HG03354 (cell line): ENCODE measurements around the gene SLC30A10.
"Not testable (repeated sequence)": the region's sequence is repeated elsewhere in the genome, so short reads cannot be mapped to it uniquely, and the experiment has no call there.

Experiments
- ATAC-seq: cut with Tn5 transposase; IDR thresholded peaks from one replicate; pipeline ENCODE4 v1.9.1; 2021; ENCODE audit warnings: mild to moderate bottlenecking; ENCODE audit not compliant: unreplicated experiment, poor library complexity, severe bottlenecking

SLC30A10 gene

DNA sequence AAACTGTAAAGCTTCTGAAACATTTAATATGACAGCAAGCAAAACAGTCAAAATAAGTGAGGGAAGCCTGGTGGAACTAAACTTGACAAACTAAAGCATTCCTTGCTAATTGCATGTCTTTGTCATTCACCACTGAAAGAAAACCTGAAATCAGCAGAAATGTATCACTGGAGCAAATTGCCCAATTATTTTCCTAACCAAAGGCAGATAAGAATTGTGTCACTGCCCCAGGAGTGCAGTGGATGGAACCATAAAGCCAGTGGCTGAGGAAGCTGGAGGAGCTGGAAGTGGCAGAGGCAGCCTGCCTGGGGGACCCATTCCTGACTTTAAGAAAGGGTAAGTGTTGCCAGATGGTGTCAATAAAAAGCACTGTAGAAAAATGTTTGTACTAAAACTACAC lies 2.7 kb upstream of the SLC30A10 start:
- ATAC-seq, result no peak

DNA sequence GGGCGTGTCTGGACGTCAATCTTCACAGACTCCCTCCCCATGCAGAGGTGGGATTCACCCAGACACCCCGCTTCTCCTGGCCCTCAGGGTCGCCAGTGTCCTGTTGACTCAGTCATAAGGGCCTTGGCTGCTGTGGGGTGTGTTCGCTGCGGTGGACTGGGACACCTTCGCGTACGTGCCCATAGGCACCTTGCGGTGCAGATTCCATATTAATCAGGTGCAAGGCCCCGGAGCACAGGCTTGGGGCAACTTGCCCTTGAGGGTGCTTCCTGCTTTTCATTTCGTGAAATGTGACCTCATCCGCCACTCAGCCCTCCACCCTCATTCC lies 398 bp upstream of the SLC30A10 start:
- ATAC-seq, result no peak

DNA sequence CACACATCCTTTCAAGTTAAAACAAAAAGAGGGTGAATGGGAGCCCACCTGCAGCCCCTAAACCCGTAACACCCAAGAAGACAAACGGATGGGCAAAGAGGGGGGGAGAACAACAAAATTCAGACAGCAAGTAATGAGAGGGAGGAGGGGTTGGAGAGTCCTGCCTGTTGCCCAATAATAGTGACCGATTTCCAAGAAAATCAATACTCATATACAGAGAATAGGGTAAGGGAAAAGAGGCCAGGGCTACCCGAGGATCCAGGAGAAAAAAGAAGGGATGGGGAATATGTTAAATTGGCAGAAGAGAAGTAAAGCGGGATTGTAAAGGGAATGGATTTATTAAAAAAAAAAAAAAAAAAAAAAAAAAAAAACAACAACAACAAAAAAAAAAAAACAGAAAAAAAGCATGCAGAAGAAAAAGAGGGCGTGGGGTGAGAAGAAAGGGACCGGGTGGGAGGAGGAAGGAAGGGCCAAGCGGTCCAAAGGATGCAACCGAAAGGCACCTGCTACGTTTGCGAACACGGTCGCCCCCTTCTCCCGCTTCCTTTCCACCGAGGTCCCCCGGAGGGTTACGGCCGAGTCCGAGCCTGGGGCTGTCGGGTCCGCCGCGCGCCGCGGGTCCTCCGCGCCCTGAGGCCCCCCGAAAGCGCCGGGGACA lies 930 bp downstream of the SLC30A10 start:
- ATAC-seq, result peak; percentile 19

DNA sequence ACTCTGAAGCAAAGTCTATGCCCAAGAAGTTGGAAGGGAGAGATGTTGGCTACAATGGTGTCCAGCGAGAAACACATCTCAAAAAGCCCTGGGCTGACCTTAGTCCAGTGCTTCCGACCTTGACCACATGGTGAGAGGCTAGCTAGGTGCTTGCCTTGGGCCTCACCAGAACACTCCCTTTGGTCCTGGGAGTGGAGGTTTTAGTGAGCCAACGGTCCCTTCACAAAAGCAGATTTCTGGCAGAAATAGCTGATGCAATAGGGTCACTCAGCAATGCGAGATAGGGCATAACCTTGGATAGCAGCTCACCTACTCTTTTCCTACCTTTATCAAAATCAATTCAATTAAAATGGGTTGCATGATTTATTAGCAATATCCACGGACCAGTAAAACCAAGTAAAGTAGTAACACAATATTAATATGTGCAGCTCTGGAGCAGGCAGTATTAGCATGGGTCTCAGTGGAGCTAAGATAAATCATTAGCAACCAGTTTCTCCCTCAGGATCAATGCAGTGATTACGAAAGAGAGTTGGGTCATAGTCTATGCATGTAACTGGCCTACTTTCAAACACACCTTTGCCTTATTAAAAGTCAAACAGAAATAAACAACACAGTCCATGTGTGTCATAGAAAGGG lies 1.9 kb downstream of the SLC30A10 start:
- no peak for ATAC-seq

DNA sequence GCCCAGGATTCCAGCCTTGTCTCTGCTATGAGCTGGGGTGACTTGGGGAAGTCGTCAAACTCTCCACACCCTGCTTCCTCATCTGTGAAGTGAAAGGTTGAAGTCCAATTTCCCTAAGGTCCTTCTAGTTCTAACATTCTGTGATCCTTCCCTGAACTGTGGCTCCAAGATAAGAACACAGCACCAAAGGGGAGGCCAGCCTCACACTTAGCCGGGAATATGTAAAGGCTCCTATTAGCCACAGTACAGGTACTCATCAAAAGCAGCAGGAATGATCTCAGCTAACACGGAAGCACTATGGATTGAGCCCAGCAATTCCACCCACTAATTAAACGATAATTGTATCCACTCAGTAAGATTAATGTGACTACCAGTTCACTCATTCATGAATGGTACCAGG lies 4.0 kb downstream of the SLC30A10 start:
- ATAC-seq, result no peak

DNA sequence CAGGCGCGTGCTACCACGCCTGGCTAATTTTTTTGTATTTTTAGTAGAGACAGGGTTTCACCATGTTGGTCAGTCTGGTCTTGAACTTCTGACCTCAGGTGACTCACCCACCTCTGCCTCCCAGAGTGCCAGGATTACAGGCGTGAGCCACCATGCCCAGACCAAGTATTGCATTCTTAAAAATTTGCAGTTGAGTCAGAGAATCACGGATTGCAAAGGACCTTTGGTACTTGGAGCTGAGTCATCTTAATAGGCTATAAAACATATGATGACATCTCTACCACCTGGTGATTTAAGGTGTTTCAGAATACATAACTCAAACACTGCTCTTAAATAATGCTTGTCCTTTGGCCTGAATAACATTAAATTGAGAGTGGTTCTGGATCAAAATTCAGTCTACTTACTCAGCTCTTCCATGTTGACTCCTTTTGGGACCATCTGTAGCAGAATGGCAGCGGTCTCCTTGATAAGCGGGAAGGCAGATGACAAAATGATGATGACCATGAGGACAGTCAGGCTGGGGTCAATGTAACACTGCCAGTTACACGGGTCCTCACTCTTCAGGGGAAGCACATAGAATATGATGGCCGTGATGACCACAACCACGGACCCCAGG lies 10.4 kb downstream of the SLC30A10 start:
- ATAC-seq, result no peak

DNA sequence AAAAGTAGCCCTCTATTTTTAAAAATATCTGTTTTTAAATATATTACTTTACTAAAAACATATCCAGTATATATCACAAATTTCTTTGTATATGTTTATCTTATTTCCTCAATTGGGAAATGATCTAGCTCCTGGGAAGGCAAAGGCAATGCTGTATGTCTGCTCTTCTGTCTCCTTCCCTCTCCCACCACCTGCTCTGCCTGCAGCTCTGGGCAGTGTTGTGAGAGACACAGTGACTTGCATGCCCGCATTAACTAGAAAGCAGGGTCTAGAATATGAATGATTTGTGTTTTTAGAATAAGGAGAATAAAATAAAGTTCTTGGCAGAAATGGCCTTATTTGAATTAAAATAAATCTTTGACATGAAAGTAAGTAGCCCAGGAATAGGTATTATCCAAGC lies 11.1 kb downstream of the SLC30A10 start:
- no peak for ATAC-seq

DNA sequence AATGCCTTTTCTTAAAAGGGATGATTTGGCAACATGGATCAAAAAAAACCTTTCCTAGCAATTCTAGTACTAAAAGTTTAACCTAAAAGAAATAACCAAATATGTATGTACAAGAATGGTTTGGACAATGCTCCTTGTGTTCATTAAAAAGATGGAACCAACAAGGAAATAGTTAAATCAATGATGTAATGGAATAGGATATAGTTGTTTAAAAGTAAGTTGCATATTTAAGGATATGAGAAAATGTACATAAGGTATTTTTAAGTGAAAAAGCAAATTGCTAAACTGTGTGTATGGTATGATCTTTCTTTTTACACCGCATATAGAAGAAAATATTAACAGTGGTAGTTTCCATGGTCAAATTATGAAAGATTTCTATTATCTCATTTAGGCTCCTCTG lies 12.1 kb downstream of the SLC30A10 start:
- no peak for ATAC-seq

DNA sequence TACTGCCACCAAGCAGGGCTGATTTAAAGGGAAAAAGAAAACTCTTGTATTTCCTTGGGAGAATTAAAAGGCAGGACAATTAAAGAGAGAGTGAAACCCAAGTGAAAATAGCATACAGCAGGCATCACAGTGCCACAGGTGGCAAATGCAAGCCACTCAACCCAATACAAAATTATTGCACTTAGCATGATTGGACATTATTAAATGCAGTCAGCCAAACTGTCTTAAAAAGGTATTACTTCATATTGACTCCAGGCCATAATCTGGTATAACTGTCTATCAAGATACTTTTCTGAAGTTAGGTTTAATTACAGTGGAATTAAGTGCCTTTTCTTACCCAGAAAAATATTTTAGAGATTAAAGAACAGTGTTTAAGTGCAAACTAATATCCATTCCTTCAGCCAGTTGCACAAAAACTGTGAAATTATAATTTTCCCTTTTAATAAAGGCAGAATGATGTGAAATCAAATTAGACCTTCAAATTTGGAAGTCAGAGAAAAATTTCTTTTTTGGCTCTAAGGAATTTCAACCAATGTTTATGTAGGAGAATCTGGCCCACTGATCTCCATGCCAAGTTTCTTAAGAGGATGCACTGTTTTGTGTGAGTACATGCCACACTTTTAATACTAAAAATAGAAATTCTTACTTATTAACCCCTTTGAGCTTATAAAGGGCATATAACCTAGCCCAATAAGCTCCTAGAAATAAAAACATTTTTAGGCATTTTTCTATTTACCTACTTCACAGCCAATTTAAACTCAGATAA lies 15.2 kb downstream of the SLC30A10 start:
- ATAC-seq, result no peak

DNA sequence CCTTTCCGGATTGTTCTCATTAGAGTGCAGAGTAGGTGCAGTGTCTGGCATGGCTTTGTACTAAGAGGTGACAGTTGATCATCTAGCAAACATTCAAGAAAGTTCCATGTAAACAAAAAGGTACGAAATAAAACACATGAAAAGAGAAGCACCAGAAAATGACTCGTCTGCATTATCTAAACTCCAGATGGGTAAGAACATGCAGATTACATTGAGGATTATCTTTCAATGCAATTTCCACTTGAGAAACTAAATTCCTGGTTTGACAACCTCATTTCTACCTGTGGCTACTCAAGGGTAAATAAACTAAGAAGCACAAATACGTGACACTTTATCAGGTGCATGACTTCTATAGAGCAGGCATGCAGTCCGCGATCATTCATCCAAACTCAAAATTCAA lies 17.6 kb downstream of the SLC30A10 start:
- no peak for ATAC-seq

DNA sequence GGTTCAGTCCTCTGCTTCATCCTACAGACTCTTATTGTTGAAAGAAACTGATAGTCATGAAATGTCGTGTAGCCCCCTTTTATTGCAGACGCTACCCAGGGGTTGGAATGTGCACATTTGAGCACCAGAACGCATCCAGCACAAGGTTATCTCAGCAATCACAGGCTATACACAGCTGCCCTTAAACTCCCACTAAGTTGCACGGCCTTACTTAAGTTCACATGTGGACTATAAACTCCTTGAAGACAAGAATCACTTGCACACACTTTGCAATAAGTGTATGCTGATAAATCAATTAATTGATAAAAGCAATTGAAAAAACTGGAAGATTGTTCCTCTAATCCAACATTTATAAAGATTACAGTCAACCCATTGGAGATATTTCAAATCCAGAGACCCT lies 18.9 kb downstream of the SLC30A10 start:
- no peak for ATAC-seq

DNA sequence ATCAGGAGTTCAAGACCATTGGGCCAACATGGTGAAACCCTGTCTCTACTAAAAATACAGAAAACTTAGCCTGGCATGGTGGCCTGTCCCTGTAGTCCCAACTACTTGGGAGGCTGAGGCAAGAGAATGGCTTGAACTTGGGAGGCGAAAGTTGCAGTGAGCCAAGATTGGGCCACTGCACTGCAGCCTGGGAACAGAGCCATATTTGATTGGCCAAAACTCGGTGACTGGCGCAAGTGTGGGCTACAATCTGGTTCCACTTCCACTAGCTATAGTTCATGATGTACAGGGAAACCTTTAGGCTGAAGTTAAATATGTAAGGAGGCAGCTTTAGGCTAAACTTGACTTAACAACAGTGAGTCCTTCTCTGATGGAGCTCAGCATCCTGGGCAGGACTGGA lies 20.2 kb downstream of the SLC30A10 start:
- no peak for ATAC-seq

DNA sequence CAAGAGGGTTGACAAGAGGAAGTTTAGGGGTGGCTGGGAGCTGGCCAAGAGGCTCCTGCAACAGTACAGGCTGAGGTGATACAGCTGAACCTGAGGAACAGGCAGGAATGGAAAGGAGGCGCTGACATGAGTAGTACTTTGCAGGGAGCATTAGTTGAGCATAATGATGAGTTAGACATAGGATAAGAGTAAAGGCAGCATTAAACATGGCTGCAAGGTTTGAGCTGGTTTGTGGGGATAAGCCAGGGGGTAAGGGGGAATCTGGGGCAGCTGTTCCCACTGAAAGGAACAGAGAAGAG lies 20.6 kb downstream of the SLC30A10 start:
- ATAC-seq, result no peak

DNA sequence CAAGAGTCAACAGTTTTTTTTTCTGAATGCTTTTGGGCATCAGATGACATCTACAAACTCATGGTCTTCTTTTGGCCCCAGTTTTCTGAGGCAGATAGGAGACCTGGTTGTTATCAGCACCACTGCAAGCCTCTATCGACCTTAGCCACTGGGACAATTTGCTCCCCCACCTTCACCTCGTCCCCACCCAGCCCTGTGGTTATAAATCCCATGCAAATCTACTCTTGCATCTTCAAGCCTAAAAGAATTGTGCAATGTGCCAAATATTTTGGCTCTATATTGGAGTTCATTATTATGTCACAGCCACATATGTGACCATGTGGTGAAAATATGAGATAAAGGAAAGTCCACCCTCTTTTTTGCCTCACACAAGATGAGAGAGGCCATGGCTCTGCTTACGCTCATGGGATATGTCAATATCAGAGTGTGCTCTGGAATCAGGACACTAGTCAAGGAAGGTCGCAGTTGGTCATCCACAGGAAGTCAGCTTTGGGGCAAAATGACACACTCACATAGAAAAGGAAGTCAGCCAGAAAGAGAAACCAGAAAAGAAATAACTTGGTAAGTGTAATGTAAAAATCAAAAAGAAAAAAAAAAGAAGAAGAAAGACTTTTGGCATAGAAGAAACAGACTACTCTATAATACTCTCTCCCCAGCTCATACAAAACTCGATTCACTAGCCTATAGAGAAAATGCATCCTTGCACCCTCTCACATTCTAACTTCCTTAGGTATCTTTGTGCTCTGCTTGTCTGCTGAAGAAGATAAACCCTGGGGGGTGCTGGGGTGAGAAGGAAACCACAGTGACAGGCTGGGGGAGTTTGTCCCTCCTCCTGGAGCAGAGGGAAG lies 21.2 kb downstream of the SLC30A10 start:
- ATAC-seq, result no peak

DNA sequence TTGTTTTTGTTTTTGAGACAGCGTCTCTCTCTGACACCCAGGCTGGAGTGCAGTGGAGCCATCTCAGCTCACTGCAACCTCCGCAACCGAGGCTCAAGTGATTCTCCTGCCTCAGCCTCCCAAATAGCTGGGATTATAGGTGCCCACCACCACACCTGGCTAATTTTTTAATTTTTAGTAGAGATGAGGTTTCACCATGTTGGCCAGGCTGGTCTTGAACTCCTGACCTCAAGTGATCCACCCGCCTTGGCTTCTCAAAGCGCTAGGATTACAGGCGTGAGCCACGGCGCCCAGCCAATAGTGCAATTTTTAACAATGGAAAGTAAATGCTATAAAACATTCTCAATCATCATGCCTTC lies 21.8 kb downstream of the SLC30A10 start:
- ATAC-seq, result not testable (repeated sequence)

DNA sequence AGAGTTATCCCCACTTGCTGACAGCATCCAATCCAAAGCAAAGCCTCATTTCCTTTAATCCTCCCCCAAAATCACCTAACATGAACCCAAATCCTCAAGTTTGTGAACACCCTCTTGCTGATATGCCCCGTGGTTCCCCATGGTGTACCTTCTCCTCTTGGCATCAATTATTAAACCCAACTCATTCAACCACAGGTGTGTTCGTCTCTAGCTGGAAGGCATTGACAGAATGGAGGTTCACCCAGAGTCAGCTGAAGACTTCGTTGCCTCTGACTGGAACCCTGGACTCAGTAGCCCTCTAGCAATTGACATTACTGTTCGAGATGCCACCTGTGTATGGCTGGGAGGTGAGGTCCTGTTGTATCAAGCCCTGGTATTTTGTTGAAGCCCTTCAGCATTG lies 22.8 kb downstream of the SLC30A10 start:
- ATAC-seq, result no peak

DNA sequence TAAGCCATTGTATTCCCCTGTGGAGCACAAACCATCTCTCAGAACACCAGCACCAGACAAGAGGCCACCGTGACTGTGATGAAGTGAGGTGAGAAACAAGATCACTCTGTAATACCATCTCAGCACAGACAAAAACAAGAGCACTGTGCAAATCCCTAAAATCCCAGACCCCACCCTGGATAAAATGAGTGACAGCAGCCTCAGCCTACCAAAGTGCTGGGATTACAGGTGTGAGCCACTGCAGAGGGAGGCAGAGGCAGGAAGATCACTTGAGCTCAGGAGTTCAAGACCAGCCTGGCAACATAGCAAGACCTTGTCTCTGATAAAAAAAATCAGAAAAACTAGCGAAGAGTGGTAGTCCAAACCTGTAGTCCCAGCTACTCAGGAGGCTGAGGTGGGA lies 23.4 kb downstream of the SLC30A10 start:
- no peak for ATAC-seq

DNA sequence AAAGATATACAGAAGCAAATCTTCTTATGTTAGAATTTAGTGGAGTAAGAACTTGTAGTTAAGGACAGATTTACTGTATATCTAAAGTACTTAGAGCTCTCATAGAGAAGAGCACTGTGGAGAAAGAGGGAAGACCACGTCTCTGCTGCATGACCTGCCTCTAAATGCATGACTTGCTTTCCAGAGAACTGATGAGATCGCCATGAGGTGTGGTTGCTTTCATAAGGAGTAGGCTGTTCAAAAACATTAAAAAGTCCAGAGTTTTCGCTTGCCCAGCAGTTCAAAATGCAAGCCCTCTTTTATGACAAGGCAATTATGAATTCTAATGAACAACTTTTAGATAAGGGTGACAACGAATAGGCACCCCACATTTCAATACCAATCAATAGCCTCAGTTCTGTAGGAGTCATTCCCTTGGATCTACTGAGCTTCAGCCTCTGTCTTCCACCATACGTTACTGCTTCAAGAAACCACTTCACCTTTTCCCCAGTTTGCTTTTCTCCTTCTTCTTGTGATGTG lies 24.9 kb downstream of the SLC30A10 start:
- ATAC-seq, result no peak

DNA sequence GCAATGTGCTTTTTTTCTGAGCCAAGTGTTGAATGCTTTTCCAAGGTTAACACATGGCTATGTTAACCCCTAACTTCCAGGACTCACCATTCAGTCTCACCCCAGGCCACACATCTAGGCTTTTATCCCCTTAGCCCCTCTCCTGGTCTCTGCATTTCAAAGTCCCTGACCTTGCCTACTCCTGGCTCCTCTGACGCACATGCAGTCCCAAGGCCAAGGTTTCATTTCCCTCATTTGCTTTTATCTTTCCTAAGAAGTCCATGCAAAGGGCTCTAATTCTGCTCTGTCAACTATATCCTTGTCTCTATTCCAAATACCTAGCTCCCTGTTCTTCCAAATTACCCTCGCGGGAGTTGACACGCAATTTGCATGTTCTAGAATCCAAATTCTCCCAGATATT lies 25.4 kb downstream of the SLC30A10 start:
- ATAC-seq, result no peak

DNA sequence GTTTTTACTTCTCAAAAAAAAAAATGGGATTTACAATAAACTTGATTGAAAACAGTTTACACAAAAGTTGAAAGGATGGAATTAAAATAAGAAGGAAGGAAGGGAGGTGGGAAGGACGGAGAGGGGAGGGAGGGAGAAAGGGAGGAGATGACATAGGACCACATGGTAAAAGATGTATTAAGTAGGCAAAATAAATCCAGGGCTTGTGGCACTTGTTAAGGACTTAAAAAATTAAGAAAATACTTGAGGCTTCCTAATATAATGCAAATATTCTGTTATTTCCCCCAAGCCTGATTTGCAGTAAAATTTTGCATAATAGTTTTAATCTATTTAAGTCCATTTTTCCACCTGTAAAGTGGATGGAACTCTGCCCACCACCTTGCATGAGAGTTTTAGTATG lies 27.5 kb downstream of the SLC30A10 start:
- ATAC-seq, result no peak
